ENCODE measurements around the gene MPP1.
A peak's percentile ranks its signal among the peaks of the same experiment; 100 is the strongest.

The MPP1 gene

GRCh38 chrX:154751669-154752271 lies 53.5 kb downstream of the MPP1 start:
- H3K27me3 ChIP-seq (ENCODE audit: control insufficient read depth in 3 of 3, insufficient read depth in 3 of 3, low read depth in 1 of 3, low read length in 3 of 3): peaks cover 4 to 58% (median 41%) of the 10 kb centered on the region in 3 experiments
- no CpG with 5 or more reads among the region's 9 CpGs for WGBS, 2 donors (ENCODE audit: extremely low coverage in 2 of 2, insufficient read length in 2 of 2, insufficient replicate concordance in 1 of 2)
- no peak for DNase-seq (ENCODE audit: low spot score)

GRCh38 chrX:154751203-154751668 lies 54.0 kb downstream of the MPP1 start:
- H3K27ac ChIP-seq (replicated peaks; ENCODE audit: low read length): no peak overlapping the region
- H3K4me3 ChIP-seq (ENCODE audit: low read length in 2 of 2): no peak overlapping the region
- no peak overlapping the region for H2AK5ac ChIP-seq (ENCODE audit: low read depth, low read length)
- no peaks in the 10 kb centered on the region for H3K9me3 ChIP-seq (replicated peaks in 1 of 2; ENCODE audit: control insufficient read depth in 2 of 2, insufficient read depth in 1 of 2, low read depth in 1 of 2, low read length in 2 of 2)
- H3K36me3 ChIP-seq (replicated peaks in 1 of 2; ENCODE audit: control insufficient read depth in 2 of 2, insufficient read depth in 2 of 2, low read length in 2 of 2): no peaks in the 10 kb centered on the region
- no peak overlapping the region for H2BK5ac ChIP-seq (ENCODE audit: low read length)
- no CpG with 5 or more reads among the region's 20 CpGs for WGBS, 2 donors (ENCODE audit: extremely low coverage in 2 of 2, insufficient read length in 2 of 2, insufficient replicate concordance in 1 of 2)
- no peak overlapping the region for H4K8ac ChIP-seq (ENCODE audit: low read depth, low read length)
- no peak overlapping the region for H3K9ac ChIP-seq (ENCODE audit: low read depth, low read length, poor library complexity)
- H3K4me2 ChIP-seq (ENCODE audit: insufficient read depth, low read length, poor library complexity, severe bottlenecking): peak overlapping the region; percentile 40
- no peaks in the 10 kb centered on the region for H3K79me1 ChIP-seq (ENCODE audit: low read depth, low read length)
- H3K4me1 ChIP-seq (ENCODE audit: control insufficient read depth in 2 of 2, insufficient read depth in 1 of 2, low read depth in 1 of 2, low read length in 2 of 2): no peaks in the 10 kb centered on the region
- H2BK120ac ChIP-seq (ENCODE audit: low read depth, low read length): no peak overlapping the region
- H3K18ac ChIP-seq (ENCODE audit: low read length): no peak overlapping the region
- H3K27me3 ChIP-seq (ENCODE audit: control insufficient read depth in 3 of 3, insufficient read depth in 3 of 3, low read depth in 1 of 3, low read length in 3 of 3): peaks cover 4 to 63% (median 41%) of the 10 kb centered on the region in 3 experiments
- no peak overlapping the region for H4K91ac ChIP-seq (ENCODE audit: low read depth, low read length, poor library complexity)
- no peak overlapping the region for H2AFZ ChIP-seq (ENCODE audit: low read length)
- H3K4ac ChIP-seq (ENCODE audit: low read length): no peak overlapping the region
- no peak overlapping the region for H3K14ac ChIP-seq (ENCODE audit: low read length)
- H2BK15ac ChIP-seq (ENCODE audit: low read length): no peak overlapping the region
- no peak overlapping the region for H2BK12ac ChIP-seq (ENCODE audit: low read length)
- H3K23ac ChIP-seq (ENCODE audit: low read depth, low read length, poor library complexity): no peak overlapping the region
- DNase-seq (ENCODE audit: low spot score): no peak

More at GRCh38 chrX:154751669-154752271, 53.5 kb downstream of the MPP1 start:
- Histone ChIP-seq H3K4me2 (ENCODE audit: insufficient read depth, low read length, poor library complexity, severe bottlenecking) (no peak overlapping the region), H3K4me1 (ENCODE audit: control insufficient read depth in 2 of 2, insufficient read depth in 1 of 2, low read depth in 1 of 2, low read length in 2 of 2) (no peaks in the 10 kb centered on the region), H2BK120ac (ENCODE audit: low read depth, low read length) (no peak overlapping the region), H4K8ac (ENCODE audit: low read depth, low read length) (no peak overlapping the region), H3K9me3 (replicated peaks in 1 of 2; ENCODE audit: control insufficient read depth in 2 of 2, insufficient read depth in 1 of 2, low read depth in 1 of 2, low read length in 2 of 2) (no peaks in the 10 kb centered on the region), H2AK5ac (ENCODE audit: low read depth, low read length) (no peak overlapping the region), H3K18ac (ENCODE audit: low read length) (no peak overlapping the region), H2BK12ac (ENCODE audit: low read length) (no peak overlapping the region), H3K4me3 (ENCODE audit: low read length in 2 of 2) (no peak overlapping the region), H2BK15ac (ENCODE audit: low read length) (no peak overlapping the region), H3K9ac (ENCODE audit: low read depth, low read length, poor library complexity) (no peak overlapping the region), H3K23ac (ENCODE audit: low read depth, low read length, poor library complexity) (no peak overlapping the region), H3K36me3 (replicated peaks in 1 of 2; ENCODE audit: control insufficient read depth in 2 of 2, insufficient read depth in 2 of 2, low read length in 2 of 2) (no peaks in the 10 kb centered on the region), H2AFZ (ENCODE audit: low read length) (no peak overlapping the region), H3K4ac (ENCODE audit: low read length) (no peak overlapping the region), H3K27ac (replicated peaks; ENCODE audit: low read length) (no peak overlapping the region), H2BK5ac (ENCODE audit: low read length) (no peak overlapping the region), H4K91ac (ENCODE audit: low read depth, low read length, poor library complexity) (no peak overlapping the region), H3K14ac (ENCODE audit: low read length) (no peak overlapping the region), H3K79me1 (ENCODE audit: low read depth, low read length) (no peaks in the 10 kb centered on the region)

- Histone ChIP-seq H3K27ac (replicated peaks; ENCODE audit: low read length) (no peak within 1 kb of the TSS), H2AK5ac (ENCODE audit: low read depth, low read length) (no peak within 1 kb of the TSS), H2BK15ac (ENCODE audit: low read length) (no peak within 1 kb of the TSS), H3K27me3 (ENCODE audit: control insufficient read depth in 3 of 3, insufficient read depth in 3 of 3, low read depth in 1 of 3, low read length in 3 of 3) (peaks cover 4 to 65% (median 41%) of the 10 kb centered on the region in 3 experiments), H2BK5ac (ENCODE audit: low read length) (no peak within 1 kb of the TSS), H3K9me3 (replicated peaks in 1 of 2; ENCODE audit: control insufficient read depth in 2 of 2, insufficient read depth in 1 of 2, low read depth in 1 of 2, low read length in 2 of 2) (no peaks in the 10 kb centered on the region), H3K4ac (ENCODE audit: low read length) (no peak within 1 kb of the TSS), H3K4me3 (ENCODE audit: low read length in 2 of 2) (peak within 1 kb of the TSS in 1 of 2 donors; percentile 58), H4K8ac (ENCODE audit: low read depth, low read length) (no peak within 1 kb of the TSS), H3K23ac (ENCODE audit: low read depth, low read length, poor library complexity) (no peak within 1 kb of the TSS), H3K36me3 (replicated peaks in 1 of 2; ENCODE audit: control insufficient read depth in 2 of 2, insufficient read depth in 2 of 2, low read length in 2 of 2) (no peaks in the 10 kb centered on the region), H3K14ac (ENCODE audit: low read length) (no peak within 1 kb of the TSS), H2BK12ac (ENCODE audit: low read length) (no peak within 1 kb of the TSS), H3K9ac (ENCODE audit: low read depth, low read length, poor library complexity) (no peak within 1 kb of the TSS), H3K79me1 (ENCODE audit: low read depth, low read length) (no peaks in the 10 kb centered on the region), H3K4me2 (ENCODE audit: insufficient read depth, low read length, poor library complexity, severe bottlenecking) (peak within 1 kb of the TSS; percentile 40), H3K18ac (ENCODE audit: low read length) (no peak within 1 kb of the TSS), H2AFZ (ENCODE audit: low read length) (peak within 1 kb of the TSS; percentile 62), H2BK120ac (ENCODE audit: low read depth, low read length) (no peak within 1 kb of the TSS), H4K91ac (ENCODE audit: low read depth, low read length, poor library complexity) (no peak within 1 kb of the TSS), H3K4me1 (ENCODE audit: control insufficient read depth in 2 of 2, insufficient read depth in 1 of 2, low read depth in 1 of 2, low read length in 2 of 2) (no peaks in the 10 kb centered on the region)
- WGBS, 2 donors (ENCODE audit: extremely low coverage in 2 of 2, insufficient read length in 2 of 2, insufficient replicate concordance in 1 of 2): no CpG with 5 or more reads among the region's 98 CpGs
- no peak for DNase-seq (ENCODE audit: low spot score)
Measured at GRCh38 chrX:154750301-154751202, 54.7 kb downstream of the MPP1 start, which contains the start of gene GAB3. Gene GAB3 (minus strand): TSS chrX:154751077. CDS start chrX:154751025, 52 bp downstream.

GRCh38 chrX:154749856-154750255 lies 55.4 kb downstream of the MPP1 start:
- Histone ChIP-seq H3K36me3 (replicated peaks in 1 of 2; ENCODE audit: control insufficient read depth in 2 of 2, insufficient read depth in 2 of 2, low read length in 2 of 2) (no peaks in the 10 kb centered on the region), H3K4me3 (ENCODE audit: low read length in 2 of 2) (no peak overlapping the region), H3K27me3 (ENCODE audit: control insufficient read depth in 3 of 3, insufficient read depth in 3 of 3, low read depth in 1 of 3, low read length in 3 of 3) (peaks cover 4 to 60% (median 41%) of the 10 kb centered on the region in 3 experiments), H2AFZ (ENCODE audit: low read length) (no peak overlapping the region), H3K79me1 (ENCODE audit: low read depth, low read length) (no peaks in the 10 kb centered on the region), H2BK15ac (ENCODE audit: low read length) (no peak overlapping the region), H2BK5ac (ENCODE audit: low read length) (no peak overlapping the region), H2BK120ac (ENCODE audit: low read depth, low read length) (no peak overlapping the region), H3K4me2 (ENCODE audit: insufficient read depth, low read length, poor library complexity, severe bottlenecking) (no peak overlapping the region), H4K8ac (ENCODE audit: low read depth, low read length) (no peak overlapping the region), H2BK12ac (ENCODE audit: low read length) (no peak overlapping the region), H2AK5ac (ENCODE audit: low read depth, low read length) (no peak overlapping the region), H3K18ac (ENCODE audit: low read length) (no peak overlapping the region), H3K23ac (ENCODE audit: low read depth, low read length, poor library complexity) (no peak overlapping the region), H4K91ac (ENCODE audit: low read depth, low read length, poor library complexity) (no peak overlapping the region), H3K14ac (ENCODE audit: low read length) (no peak overlapping the region), H3K9me3 (replicated peaks in 1 of 2; ENCODE audit: control insufficient read depth in 2 of 2, insufficient read depth in 1 of 2, low read depth in 1 of 2, low read length in 2 of 2) (no peaks in the 10 kb centered on the region), H3K4me1 (ENCODE audit: control insufficient read depth in 2 of 2, insufficient read depth in 1 of 2, low read depth in 1 of 2, low read length in 2 of 2) (no peaks in the 10 kb centered on the region), H3K27ac (replicated peaks; ENCODE audit: low read length) (no peak overlapping the region), H3K4ac (ENCODE audit: low read length) (no peak overlapping the region), H3K9ac (ENCODE audit: low read depth, low read length, poor library complexity) (no peak overlapping the region)
- DNase-seq (ENCODE audit: low spot score): no peak
- no CpG with 5 or more reads among the region's 6 CpGs for WGBS, 2 donors (ENCODE audit: extremely low coverage in 2 of 2, insufficient read length in 2 of 2, insufficient replicate concordance in 1 of 2)

Measured in neuronal stem cell (in vitro differentiated cells).